Retinal pigment epithelial cell (primary cell): ENCODE data around the gene BTAF1.

Experiments
- DNase-seq: peaks from one replicate; pipeline ENCODE4 v3.0.0-alpha.2; 2010; ENCODE audit warnings: low read depth
- H3K4me3 ChIP-seq: 2 replicates; pipeline ENCODE4 v1.5.1; 2011; ENCODE audit warnings: mild to moderate bottlenecking, low read length, control low read depth, moderate library complexity
- CTCF ChIP-seq: conservative IDR thresholded peaks from 2 replicates; pipeline ENCODE4 v1.5.1; 2011; ENCODE audit warnings: low read depth, low read length, control low read depth, inconsistent platforms

Gene BTAF1

GRCh38 chr10:91977491-91977890, 53.9 kb downstream of the BTAF1 start:
- no peak overlapping the region for H3K4me3 ChIP-seq
- TF ChIP-seq CTCF: no peak
- no peak for DNase-seq

- no peak for TF ChIP-seq CTCF
- DNase-seq: no peak
These were observed 55.0 kb downstream of the BTAF1 start for GRCh38 chr10:91978585-91978984.

GRCh38 chr10:91980319-91980718, 56.7 kb downstream of the BTAF1 start:
- no peak for DNase-seq
- H3K4me3 ChIP-seq: no peak overlapping the region
- TF ChIP-seq CTCF: no peak

More at GRCh38 chr10:91978585-91978984, 55.0 kb downstream of the BTAF1 start:
- no peak overlapping the region for H3K4me3 ChIP-seq

- TF ChIP-seq CTCF: no peak
- no peak for DNase-seq
- no peak overlapping the region for H3K4me3 ChIP-seq
These were observed 59.8 kb downstream of the BTAF1 start for GRCh38 chr10:91983416-91983815.

- DNase-seq: no peak
- H3K4me3 ChIP-seq: no peak overlapping the region
- TF ChIP-seq CTCF: no peak
These were observed 63.9 kb downstream of the BTAF1 start for GRCh38 chr10:91987397-91988037.

GRCh38 chr10:91992031-91992430, 68.5 kb downstream of the BTAF1 start:
- no peak overlapping the region for H3K4me3 ChIP-seq
- DNase-seq: no peak
- TF ChIP-seq CTCF: no peak

GRCh38 chr10:91996266-91996665, 72.7 kb downstream of the BTAF1 start:
- TF ChIP-seq CTCF: no peak
- no peak overlapping the region for H3K4me3 ChIP-seq
- DNase-seq: no peak
